Femur (tissue), 1 donor: ENCODE data around the gene ACP4.
"Not testable (repeated sequence)": the region's sequence is repeated elsewhere in the genome, so short reads cannot be mapped to it uniquely, and the experiment has no call there.

ENCODE experiments used
- DNase-seq: peaks from one replicate; pipeline ENCODE4 v3.0.0-alpha.2; 2017

The ACP4 gene, protein sequence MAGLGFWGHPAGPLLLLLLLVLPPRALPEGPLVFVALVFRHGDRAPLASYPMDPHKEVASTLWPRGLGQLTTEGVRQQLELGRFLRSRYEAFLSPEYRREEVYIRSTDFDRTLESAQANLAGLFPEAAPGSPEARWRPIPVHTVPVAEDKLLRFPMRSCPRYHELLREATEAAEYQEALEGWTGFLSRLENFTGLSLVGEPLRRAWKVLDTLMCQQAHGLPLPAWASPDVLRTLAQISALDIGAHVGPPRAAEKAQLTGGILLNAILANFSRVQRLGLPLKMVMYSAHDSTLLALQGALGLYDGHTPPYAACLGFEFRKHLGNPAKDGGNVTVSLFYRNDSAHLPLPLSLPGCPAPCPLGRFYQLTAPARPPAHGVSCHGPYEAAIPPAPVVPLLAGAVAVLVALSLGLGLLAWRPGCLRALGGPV

DNA sequence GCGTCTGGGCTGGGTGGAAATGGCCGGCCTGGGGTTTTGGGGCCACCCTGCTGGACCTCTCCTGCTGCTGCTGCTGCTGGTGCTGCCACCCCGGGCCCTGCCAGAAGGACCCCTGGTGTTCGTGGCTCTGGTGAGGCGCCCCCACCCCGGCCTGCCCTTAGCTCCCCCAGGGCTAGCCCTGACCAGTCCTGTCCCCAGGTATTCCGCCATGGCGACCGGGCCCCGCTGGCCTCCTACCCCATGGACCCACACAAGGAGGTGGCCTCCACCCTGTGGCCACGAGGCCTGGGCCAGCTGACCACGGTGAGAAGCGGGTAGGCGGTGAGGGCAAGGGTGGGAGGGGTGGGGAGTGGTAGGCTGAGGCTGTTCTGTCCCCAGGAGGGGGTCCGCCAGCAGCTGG is at the start of gene ACP4:
Gene ACP4, plus strand, starts transcription at position 20 of the 400 bp plus-strand sequence. Its CDS starts 0 bp downstream, at position 20.
- DNase-seq: no peak

DNA sequence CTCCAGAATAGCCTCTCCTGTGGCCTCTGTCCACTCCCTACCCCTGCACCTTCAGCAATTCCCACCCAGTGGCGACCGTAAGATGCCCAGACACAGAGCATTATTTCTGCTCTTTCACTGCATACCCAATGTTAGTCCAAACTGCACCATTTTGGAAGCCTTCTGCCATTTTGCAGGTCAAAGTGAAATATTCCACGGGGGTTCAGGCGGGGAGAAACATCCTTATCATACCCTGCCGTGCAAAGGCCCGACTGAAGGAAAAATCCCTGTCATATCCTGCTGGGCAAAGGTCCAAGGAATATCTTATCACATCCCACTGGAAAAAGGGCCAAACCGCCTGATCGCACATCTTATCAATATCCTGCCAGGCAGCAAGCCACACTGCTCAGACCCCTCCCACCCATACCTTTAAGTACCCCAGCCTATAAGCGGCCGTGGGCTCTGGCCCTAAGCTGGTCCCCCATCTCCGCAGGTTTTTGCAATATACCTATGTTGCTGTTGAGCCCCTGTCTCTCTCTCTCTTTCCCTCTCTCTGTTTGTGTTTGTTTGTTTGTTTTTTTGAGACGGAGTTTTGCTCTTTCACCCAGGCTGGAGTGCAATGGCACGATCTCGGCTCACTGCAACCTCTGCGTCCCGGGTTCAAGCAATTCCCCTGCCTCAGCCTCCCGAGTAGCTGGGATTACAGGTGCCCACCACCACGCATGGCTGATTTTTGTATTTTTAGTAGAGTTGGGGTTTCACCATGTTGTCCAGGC is 48.9 kb upstream of the ACP4 start:
- no peak for DNase-seq

DNA sequence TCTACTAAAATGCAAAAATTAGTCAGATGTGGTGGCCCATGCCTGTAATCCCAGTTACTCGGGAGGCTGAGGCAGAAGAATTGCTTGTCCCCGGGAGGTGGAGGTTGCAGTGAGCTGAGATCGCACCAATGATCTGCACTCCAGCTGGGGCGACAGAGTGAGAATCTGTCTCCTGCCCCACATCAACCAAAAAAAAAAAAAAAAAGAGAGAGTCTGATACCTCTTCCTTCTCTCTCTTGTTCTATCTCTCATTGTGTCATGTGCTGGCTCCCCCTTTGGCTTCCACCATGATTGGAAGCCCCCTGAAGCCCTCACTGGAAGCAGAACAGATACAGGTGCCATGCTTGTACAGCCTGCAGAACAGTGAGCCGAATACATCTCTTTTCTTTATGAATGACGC is 46.7 kb upstream of the ACP4 start:
- no peak for DNase-seq

- no peak for DNase-seq
Measured at GRCh38 chr19:50745221-50745620, 45.0 kb upstream of the ACP4 start.

DNA sequence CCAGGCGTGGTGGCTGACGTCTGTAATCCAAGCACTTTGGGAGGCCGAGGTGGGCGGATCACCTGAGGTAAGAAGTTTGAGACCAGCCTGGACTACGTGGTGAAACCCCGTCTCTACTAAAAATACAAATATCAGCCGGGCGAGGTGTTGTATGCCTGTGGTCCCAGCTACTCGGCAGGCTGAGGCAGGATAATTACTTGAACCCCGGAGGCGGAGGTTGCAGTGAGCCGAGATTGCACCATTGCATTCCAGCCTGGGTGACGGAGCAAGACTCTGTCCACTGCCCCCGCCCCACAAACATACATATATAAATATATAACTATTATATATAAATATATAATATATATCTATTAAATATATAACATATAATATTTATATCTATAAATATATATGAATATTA is 43.1 kb upstream of the ACP4 start:
- not testable (repeated sequence) for DNase-seq

DNA sequence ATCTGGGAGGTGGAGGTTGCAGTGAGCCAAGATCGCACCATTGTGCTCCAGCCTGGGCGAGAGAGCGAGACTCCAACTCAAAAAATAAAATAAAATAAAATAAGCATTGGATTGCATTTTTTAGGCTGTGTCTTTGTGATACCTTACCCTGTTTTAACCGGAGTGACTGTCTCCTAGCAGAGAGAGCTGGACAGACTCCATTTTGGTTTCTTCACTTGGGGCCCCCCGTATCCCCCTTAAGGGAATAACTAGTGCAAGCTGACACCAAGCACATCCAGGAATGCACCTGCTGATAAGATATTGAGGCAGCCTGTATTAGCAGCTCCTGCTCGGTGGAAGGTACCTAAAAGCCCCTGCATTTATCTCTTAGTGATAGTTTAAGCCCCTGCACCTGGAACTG is 40.7 kb upstream of the ACP4 start:
- DNase-seq: no peak

DNA sequence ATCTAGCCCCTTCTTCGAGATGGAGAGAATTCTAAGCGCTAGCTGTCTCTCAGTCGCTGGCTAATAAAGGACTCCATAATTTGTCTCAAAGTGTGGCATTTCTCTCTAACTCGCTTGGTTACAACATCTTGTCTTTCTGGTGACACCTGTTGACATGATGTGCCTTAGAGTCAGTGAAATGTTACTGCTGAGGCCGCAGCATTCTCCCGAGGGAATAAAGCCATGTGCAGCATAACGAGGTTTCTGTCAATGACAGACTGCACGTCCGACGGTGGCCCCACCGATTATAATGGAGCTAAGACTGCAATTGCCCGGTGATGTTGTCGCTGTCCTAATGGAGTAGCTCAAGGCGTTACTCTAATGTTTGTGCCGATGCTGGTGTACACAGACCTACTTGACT is 40.2 kb upstream of the ACP4 start:
- no peak for DNase-seq

- DNase-seq: no peak
Measured at GRCh38 chr19:50753879-50754278, 36.3 kb upstream of the ACP4 start.

GRCh38 chr19:50756244-50756643 is 34.0 kb upstream of the ACP4 start:
- DNase-seq: not testable (repeated sequence)

DNA sequence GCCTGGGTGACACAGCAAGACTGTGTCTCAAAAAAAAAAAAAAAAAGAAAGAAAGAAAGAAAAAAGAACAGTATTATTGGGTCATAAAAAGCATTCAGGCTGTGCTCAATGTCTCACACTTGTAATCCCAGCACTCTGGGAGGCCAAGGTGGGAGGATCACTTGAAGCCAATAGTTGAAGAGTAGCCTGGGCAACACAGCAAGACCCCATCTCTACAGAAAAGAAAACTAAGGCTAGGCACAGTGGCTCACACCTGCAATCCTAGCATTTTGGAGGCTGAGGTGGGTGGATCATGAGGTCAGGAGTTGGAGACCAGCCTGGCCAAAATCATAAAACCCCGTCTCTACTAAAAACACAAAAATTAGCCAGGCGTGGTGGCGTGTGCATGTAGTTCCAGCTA is 32.6 kb upstream of the ACP4 start:
- not testable (repeated sequence) for DNase-seq

DNA sequence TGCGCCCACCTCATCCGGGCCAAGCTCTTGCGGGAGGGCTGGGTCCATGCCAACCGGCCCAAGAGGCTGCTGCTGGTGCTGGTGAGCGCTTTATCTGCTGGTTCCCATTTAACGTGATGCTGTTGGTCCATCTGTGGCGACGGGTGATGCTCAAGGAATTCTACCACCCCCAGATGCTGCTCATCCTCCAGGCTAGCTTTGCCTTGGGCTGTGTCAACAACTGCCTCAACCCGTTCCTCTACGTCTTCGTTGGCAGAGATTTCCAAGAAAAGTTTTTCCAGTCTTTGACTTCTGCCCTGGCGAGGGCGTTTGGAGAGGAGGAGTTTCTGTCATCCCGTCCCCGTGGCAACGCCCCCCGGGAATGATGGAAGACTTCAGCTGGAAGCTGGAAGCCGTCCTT is 31.1 kb upstream of the ACP4 start:
- not testable (repeated sequence) for DNase-seq

- no peak for DNase-seq
Measured at GRCh38 chr19:50759886-50760285, 30.3 kb upstream of the ACP4 start.

GRCh38 chr19:50761501-50761900 is 28.7 kb upstream of the ACP4 start:
- not testable (repeated sequence) for DNase-seq

DNA sequence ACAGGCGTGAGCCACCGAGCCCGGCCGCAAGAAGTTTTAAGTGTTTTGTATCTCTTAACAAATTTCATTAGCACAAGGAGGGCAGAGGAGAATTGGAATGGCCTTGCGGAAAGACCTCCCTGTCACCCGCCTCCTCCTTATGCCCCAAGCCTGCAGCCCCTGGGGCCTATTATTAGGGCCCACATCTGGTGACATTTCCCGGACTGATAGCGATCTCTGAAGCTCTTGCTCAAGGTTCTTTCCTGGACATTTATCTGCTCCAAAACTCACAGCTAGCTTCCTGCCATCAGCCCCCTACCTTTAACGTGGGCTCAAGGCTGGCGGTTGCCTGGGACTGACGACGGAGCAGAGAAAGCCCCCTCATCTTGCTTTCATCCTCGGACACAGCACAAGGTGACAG is 26.7 kb upstream of the ACP4 start:
- not testable (repeated sequence) for DNase-seq

DNA sequence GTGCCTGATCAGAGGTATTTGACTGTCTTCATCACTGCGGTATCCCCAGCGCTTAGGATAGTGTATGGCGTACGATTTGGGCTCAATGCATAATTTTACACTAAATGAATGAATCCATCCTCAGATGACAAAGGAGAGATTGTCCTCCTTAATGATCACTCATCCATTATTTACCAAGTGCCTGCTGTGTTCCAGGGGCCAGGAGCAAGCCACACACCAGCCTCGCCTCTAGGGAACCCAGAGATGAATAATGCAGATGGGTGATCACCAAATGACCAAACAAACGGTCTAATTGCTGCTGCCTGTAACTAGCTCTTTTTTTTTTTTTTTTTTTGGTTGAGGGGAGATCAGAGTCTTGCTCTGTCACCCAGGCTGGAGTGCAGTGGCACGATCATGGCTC is 25.8 kb upstream of the ACP4 start:
- no peak for DNase-seq

- DNase-seq: not testable (repeated sequence)
Measured at GRCh38 chr19:50766746-50767145, 23.5 kb upstream of the ACP4 start.

- not testable (repeated sequence) for DNase-seq
Measured at GRCh38 chr19:50767263-50767662, 23.0 kb upstream of the ACP4 start.

DNA sequence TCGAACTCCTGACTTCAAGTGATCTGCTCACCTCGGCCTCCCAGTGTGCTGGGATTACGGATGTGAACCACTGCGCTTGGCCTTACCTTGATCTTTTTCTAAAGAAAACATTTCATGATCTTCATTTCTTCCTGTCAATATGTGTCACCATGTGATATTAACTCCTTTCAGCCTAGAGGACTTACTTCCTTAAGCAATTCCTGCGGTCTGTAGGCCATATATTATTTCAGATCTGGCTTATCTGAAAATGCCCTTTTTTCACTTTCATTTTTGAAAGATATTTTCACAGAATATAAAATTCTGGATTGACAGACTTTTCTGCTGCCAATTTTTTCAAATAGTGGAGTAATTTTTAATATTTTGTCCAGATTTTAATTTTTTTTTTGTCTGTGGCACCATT is 21.9 kb upstream of the ACP4 start:
- no peak for DNase-seq

DNA sequence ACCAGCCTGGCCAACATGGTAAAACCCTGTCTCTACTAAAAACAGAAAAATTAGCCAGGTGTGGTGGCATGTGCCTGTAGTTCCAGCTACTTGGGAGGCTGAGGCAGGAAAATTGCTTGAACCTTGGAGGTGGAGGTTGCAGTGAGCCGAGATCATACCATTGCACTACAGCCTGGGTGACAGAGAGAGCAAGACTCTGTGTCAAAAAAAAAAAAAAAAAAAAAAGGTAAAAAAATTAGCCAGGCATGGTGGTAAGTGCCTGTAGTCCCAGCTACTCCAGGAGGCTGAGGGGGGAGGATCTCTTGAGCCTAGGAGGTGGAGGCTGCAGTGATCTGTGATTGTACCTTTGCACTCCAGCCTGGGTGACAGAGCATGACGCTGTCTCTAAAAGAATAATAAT is 20.1 kb upstream of the ACP4 start, which contains the start of gene GPR32:
Gene GPR32, plus strand, starts transcription at position 301 of the 400 bp plus-strand sequence. CDS start 137 bp downstream, outside the sequence.
- not testable (repeated sequence) for DNase-seq

- no peak for DNase-seq
Measured at GRCh38 chr19:50770888-50771287, 19.3 kb upstream of the ACP4 start.

- no peak for DNase-seq
Measured at GRCh38 chr19:50772476-50772875, 17.7 kb upstream of the ACP4 start.

DNA sequence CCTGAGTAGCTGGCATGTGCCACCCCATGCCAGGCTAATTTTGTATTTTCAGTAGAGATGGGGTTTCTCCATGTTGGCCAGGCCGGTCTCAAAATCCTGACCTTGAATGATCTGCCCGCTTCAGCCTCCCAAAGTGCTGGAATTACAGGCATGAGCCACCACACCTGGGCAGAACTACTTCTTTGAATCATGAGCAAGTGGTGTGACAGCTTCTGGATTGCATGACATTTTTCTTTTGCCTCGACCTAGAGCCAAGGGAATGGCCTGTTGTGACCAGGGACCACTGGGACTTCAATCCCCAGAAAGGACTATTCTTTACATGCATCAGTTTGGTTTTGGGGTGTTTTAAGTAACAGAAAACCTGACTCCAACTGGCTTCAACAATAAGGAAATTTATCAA is 17.3 kb upstream of the ACP4 start:
- DNase-seq: not testable (repeated sequence)

DNA sequence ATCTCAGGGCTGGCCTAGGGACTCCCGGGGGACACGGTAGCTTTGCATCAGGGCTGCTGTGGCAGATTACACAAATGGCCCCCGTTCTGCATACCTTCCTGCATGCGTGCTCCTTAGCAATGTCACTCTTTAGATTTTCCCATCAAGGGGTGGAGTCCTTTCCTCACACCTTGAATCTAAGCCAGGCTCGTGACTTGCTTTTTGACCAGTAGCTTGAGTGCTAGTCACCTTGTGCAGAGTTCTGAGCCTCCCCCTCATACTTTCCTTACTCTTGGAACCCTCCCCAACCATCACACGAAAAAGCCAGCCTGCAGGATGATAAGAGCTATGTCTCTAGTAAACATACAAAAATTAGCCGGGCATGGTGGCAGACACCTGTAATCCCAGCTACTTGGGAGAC is 16.8 kb upstream of the ACP4 start:
- DNase-seq: not testable (repeated sequence)

GRCh38 chr19:50776131-50776530 is 14.1 kb upstream of the ACP4 start:
- DNase-seq: no peak
